ENCODE data around the gene RBX1.
"Not testable (repeated sequence)": the region's sequence is repeated elsewhere in the genome, so short reads cannot be mapped to it uniquely, and the experiment has no call there.

RBX1 gene

GRCh38 chr22:40972587-40972986, 21.4 kb downstream of the RBX1 start:
- no peak for DNase-seq (ENCODE audit: low read depth in 2 of 2)

GRCh38 chr22:40973144-40973543, 22.0 kb downstream of the RBX1 start:
- no peak for DNase-seq (ENCODE audit: low read depth in 2 of 2)

GRCh38 chr22:40975366-40975765, 24.2 kb downstream of the RBX1 start:
- DNase-seq (ENCODE audit: low read depth in 2 of 2) = no peak

- DNase-seq (ENCODE audit: low read depth in 2 of 2) = no peak
Measured at GRCh38 chr22:40976866-40977700, 25.9 kb downstream of the RBX1 start.

GRCh38 chr22:40979198-40979597, 28.0 kb downstream of the RBX1 start:
- DNase-seq (ENCODE audit: low read depth in 2 of 2) = no peak

- no peak for DNase-seq (ENCODE audit: low read depth in 2 of 2)
Measured at GRCh38 chr22:40979871-40980270, 28.7 kb downstream of the RBX1 start.

GRCh38 chr22:40982482-40983385, 31.6 kb downstream of the RBX1 start:
- no peak for DNase-seq (ENCODE audit: low read depth in 2 of 2)

GRCh38 chr22:40991298-40991697, 40.1 kb downstream of the RBX1 start:
- DNase-seq (ENCODE audit: low read depth in 2 of 2) = no peak

- no peak for DNase-seq (ENCODE audit: low read depth in 2 of 2)
Measured at GRCh38 chr22:40995821-40996220, 44.6 kb downstream of the RBX1 start.

GRCh38 chr22:40997520-40997919, 46.3 kb downstream of the RBX1 start:
- no peak for DNase-seq (ENCODE audit: low read depth in 2 of 2)

- no peak for DNase-seq (ENCODE audit: low read depth in 2 of 2)
Measured at GRCh38 chr22:41000040-41000565, 48.9 kb downstream of the RBX1 start.

- DNase-seq (ENCODE audit: low read depth in 2 of 2) = no peak
Measured at GRCh38 chr22:41000941-41001721, 50.0 kb downstream of the RBX1 start.

GRCh38 chr22:41001722-41002122, 50.5 kb downstream of the RBX1 start:
- no peak for DNase-seq (ENCODE audit: low read depth in 2 of 2)

- DNase-seq (ENCODE audit: low read depth in 2 of 2) = not testable (repeated sequence)
Measured at GRCh38 chr22:41002386-41002785, 51.2 kb downstream of the RBX1 start.

GRCh38 chr22:41003066-41003465, 51.9 kb downstream of the RBX1 start:
- no peak for DNase-seq (ENCODE audit: low read depth in 2 of 2)

GRCh38 chr22:41003976-41004375, 52.8 kb downstream of the RBX1 start:
- DNase-seq (ENCODE audit: low read depth in 2 of 2) = no peak

GRCh38 chr22:41009222-41009948, 58.2 kb downstream of the RBX1 start:
- DNase-seq (ENCODE audit: low read depth in 2 of 2) = no peak

GRCh38 chr22:41015003-41015402, 63.8 kb downstream of the RBX1 start:
- no peak for DNase-seq (ENCODE audit: low read depth in 2 of 2)

- no peak for DNase-seq (ENCODE audit: low read depth in 2 of 2)
Measured at GRCh38 chr22:41021061-41021612, 70.0 kb downstream of the RBX1 start.

- peak in 1 of 2 donors; percentile 14 for DNase-seq (ENCODE audit: low read depth in 2 of 2)
Measured at GRCh38 chr22:41021613-41022454, 70.7 kb downstream of the RBX1 start.
